DMS153 (cell line): ENCODE measurements around the gene VAMP8.
"Not testable (repeated sequence)": the region's sequence is repeated elsewhere in the genome, so short reads cannot be mapped to it uniquely, and the experiment has no call there.

Source experiments
- DNase-seq: peaks from one replicate; lab custom pipeline; 2025; lab: John Stamatoyannopoulos, UW

The VAMP8 gene

DNA sequence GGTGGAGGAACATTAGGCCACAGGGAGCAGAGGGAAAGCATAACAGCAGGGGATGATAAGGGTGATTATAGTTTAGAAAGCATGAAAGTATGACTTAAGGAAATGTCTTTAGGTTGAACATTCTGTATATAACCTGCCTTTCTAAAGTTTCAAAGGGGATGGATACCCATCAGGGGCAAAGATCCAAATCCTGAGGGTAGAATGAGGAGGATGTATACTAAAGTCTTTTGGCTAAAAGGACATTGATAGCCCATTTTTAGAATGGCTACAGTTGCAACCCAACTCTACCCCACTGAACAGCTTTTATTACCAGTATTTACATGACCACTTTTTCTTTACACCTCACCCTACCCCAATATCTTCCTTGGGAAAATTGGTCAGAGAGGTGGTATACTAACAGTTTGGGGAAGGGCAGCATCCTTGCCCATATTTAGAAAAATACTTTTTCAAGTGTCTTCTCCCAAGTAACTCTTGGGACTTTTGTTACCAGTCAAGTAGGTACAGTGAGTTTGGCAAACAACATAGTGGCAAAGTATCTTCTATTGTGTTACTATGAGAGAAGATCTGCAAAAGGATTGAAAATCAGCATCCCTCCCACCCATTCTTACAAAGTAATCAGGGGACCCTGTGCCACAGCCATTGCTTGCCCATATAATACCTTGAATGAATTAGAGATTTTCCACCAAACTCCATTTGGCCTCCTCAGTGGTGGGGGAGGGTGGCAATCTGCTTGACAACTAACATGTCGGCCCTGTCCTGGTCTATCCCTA, 30.1 kb upstream of the VAMP8 start:
- no peak for DNase-seq

GRCh38 chr2:85547859-85548607, 29.4 kb upstream of the VAMP8 start:
- DNase-seq: no peak

- DNase-seq: no peak
Observed at GRCh38 chr2:85548608-85548900, 28.8 kb upstream of the VAMP8 start.

GRCh38 chr2:85549095-85549494, 28.3 kb upstream of the VAMP8 start:
- DNase-seq: no peak

- no peak for DNase-seq
Observed at GRCh38 chr2:85549826-85550225, 27.6 kb upstream of the VAMP8 start.

DNA sequence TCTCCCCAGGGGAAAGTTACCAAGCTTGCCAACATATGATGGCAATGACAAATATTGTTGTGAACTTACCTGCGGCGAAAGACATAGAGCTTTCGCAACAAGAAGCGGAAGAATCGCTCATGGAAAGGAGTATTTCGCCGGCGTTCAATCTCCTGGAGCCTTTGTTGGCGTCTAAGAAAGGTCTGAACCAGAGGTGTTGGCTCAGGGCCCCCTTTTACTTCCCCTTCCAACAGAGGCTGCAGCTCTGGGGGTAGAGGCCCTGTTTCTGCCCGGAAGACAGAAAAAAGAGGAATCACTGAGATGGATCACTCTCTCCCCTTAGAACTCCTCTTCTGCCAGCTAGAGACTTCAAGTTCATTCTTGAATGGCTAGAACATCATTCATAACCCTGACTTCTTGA, 26.9 kb upstream of the VAMP8 start:
- DNase-seq: no peak

GRCh38 chr2:85551698-85552678, 25.4 kb upstream of the VAMP8 start:
- DNase-seq: peak; percentile 77

- no peak for DNase-seq
Observed at GRCh38 chr2:85553184-85553583, 24.2 kb upstream of the VAMP8 start.

DNA sequence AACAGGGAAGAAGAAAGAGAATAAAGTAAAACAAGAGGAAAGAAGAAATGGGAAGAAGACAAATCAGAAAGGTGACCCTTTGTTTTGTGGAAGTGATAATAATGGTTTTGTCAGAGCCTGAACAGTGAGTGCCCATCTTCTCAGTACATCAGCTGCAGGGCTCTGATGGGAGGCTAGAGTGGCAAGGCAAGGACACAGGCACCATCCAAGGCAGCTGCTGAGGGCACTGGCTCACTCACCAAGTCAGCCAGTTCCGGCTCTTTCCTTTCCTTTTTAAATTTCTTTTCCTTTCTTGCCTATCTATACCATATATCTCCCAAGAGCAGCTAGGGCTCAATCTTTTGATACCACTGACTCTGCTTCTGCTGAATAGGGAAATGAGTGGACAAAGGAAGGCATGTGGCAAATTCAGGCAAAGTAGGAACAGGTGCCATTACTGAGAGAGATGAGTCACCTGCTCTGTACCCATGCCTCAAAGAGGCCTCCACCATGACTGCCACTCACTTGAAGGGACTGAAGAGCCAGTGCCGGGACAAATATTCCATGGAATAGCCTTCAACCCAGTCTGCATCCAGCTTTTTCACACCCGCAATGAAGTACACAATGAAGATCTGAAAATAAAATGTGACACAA, 22.3 kb upstream of the VAMP8 start:
- DNase-seq: no peak

GRCh38 chr2:85557130-85557529, 20.3 kb upstream of the VAMP8 start:
- no peak for DNase-seq

DNA sequence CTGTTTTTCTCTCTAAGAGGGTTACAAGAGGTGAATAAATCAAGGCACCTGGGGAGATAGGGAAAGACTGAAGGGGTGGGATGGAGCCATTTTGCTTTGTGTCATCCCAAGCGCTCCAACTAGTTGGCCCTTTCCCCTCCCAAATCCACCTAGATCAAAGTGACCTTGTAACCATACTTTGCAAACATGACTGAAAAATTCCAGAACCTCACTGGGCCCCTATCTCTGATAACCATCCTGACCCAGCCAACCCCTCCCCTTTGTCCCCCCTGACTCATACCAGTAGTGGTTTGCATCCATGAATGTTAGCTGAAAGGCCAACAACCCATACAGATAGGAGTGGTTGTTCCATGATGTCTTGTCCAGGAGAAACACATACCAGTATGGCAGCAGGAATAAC, 19.2 kb upstream of the VAMP8 start:
- no peak for DNase-seq

DNA sequence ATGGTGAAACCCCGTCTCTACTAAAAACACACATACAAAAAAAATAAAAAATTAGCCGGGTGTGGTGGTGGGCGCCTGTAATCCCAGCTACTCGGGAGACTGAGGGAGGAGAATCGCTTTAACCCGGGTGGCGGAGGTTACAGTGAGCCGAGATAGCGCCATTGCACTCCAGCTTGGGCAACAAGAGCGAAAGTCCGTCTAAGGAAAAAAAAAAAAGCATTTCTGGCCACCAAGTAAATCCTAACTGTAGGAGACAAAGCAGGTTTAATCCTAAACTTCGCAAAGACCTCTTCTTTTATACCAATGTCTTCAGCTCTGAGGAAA, 17.0 kb upstream of the VAMP8 start:
- DNase-seq: not testable (repeated sequence)

DNA sequence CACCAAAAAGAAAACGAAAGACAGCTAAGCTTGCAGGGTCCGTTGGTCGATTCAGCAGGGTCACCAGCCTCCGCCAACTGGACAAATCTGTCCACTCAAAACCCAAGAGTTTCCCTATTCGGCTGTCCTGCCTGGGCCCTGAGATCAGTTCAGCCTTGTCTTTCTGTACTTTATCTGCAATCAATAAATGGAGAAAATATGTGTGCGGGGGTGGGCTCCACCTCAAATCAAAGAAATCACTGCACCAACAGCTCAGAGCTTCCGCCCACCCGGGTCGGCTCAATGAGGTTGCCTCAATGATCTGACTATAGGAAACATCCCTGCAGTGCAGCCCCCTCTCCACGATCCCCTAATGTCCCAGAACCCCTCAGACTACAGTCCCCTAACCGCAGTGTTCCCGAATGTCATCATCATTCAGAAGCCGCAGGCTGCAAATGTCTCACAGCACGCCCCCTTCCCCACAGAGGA, 16.5 kb upstream of the VAMP8 start:
- no peak for DNase-seq

DNA sequence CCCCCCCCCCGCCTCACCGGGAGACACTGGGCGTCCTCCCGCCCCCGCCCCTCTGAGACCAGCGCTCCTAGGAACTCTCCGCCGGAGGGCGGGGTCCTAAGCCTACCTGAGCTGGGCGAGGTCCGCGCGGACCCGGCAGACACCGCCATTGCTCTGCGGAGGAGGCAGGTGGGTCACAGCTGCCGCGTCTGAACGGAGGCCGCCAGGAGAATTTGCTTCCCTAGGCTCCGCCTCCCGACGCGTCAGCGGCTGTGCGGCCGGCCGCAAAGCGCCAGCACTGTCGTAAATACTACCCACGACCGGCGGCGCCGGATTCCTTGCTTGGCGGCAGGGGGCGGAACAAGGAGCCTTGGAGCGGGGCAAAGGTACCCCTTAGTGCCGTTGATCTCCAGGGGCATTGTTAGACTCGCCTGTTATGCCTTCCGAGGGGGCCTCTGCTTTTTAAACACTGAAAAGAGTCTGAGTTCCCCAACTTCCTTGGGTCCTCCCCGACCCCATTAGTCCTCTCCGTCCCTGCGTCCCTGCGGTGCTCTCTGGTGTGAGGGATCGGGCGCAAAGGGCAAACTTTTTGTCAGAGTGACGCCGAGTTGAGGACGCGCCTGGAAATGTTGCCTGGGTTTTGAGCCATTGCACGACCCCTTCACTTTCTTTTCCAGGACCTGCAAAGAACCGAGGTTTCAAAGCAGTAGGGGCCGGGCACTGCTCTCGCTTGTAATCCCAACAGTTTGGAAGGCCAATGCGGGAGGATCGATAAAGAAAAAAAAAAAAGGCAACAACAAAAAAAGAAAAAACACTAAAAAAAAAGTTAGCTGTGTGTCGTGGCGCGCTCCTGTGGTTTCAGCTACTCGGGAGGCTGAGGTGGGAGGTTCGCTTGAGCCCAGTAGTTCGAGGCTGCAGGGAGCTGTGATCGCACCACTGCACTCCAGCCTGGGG, 15.8 kb upstream of the VAMP8 start, which contains the start of gene GGCX:
GGCX (minus strand) TSS at position 214 of the 933 bp plus-strand sequence; CDS start at position 149, 65 bp downstream.
- DNase-seq: peak; percentile 90

- DNase-seq: no peak
Observed at GRCh38 chr2:85564144-85564563, 13.2 kb upstream of the VAMP8 start.

GRCh38 chr2:85566265-85566664, 11.1 kb upstream of the VAMP8 start:
- no peak for DNase-seq

GRCh38 chr2:85575739-85576138, 1.6 kb upstream of the VAMP8 start:
- DNase-seq: no peak

- DNase-seq: no peak
Observed at GRCh38 chr2:85577063-85577385, 362 bp upstream of the VAMP8 start.

GRCh38 chr2:85578243-85579180, 1.1 kb downstream of the VAMP8 start:
- no peak for DNase-seq
